Neuronal stem cell (in vitro differentiated cells): ENCODE data around the gene SULT6B1.

ENCODE experiments used
- DNase-seq: peaks from one replicate; pipeline ENCODE4 v3.0.0-alpha.2; 2013; ENCODE audit warnings: low spot score
- H2AFZ ChIP-seq: one replicate; pipeline ENCODE4 v1.6.1; 2013; ENCODE audit warnings: mild to moderate bottlenecking, low read length, inconsistent platforms
- H2AK5ac ChIP-seq: 2 replicates; pipeline ENCODE4 v1.6.1; 2013; ENCODE audit warnings: low read depth, mild to moderate bottlenecking, inconsistent platforms, low read length, moderate library complexity, mixed read lengths
- H2BK120ac ChIP-seq: 2 replicates; pipeline ENCODE4 v1.6.1; 2013; ENCODE audit warnings: low read depth, mild to moderate bottlenecking, inconsistent platforms, low read length, moderate library complexity, mixed read lengths
- H2BK12ac ChIP-seq: one replicate; pipeline ENCODE4 v1.6.1; 2013; ENCODE audit warnings: low read length, inconsistent platforms
- H2BK15ac ChIP-seq: 2 replicates; pipeline ENCODE4 v1.6.1; 2013; ENCODE audit warnings: mild to moderate bottlenecking, low read length, inconsistent platforms, mixed read lengths
- H2BK5ac ChIP-seq: one replicate; pipeline ENCODE4 v1.6.1; 2013; ENCODE audit warnings: inconsistent platforms, mild to moderate bottlenecking, low read length, moderate library complexity
- H3K14ac ChIP-seq: one replicate; pipeline ENCODE4 v1.6.1; 2013; ENCODE audit warnings: low read length, inconsistent platforms
- H3K18ac ChIP-seq: 2 replicates; pipeline ENCODE4 v1.6.1; 2013; ENCODE audit warnings: low read length, inconsistent platforms
- H3K23ac ChIP-seq: 2 replicates; pipeline ENCODE4 v1.6.1; 2013; ENCODE audit warnings: low read depth, mild to moderate bottlenecking, mixed read lengths, low read length, inconsistent platforms; ENCODE audit not compliant: poor library complexity
- H3K27ac ChIP-seq: replicated peaks from 3 replicates; pipeline ENCODE4 v1.5.1; 2013; ENCODE audit warnings: low read length, inconsistent platforms
- H3K27me3 ChIP-seq, 3 experiments: 2 replicates each; pipeline ENCODE4 v1.6.1; 2013; ENCODE audit warnings: low read length in 3 of 3, mild to moderate bottlenecking in 2 of 3, inconsistent platforms in 1 of 3, low read depth in 1 of 3, mixed read lengths in 1 of 3, moderate library complexity in 1 of 3; ENCODE audit not compliant: control insufficient read depth in 3 of 3, insufficient read depth in 3 of 3
- H3K36me3 ChIP-seq, 2 donors: replicated peaks in 1 of 2; 2 replicates each; pipeline ENCODE4 v1.6.1; 2013; ENCODE audit warnings: low read length in 2 of 2; ENCODE audit not compliant: control insufficient read depth in 2 of 2, insufficient read depth in 2 of 2
- H3K4ac ChIP-seq: 2 replicates; pipeline ENCODE4 v1.6.1; 2013; ENCODE audit warnings: inconsistent platforms, mild to moderate bottlenecking, low read length, moderate library complexity
- H3K4me1 ChIP-seq, 2 donors: 1 replicate in 1 of 2; 2 replicates in 1 of 2; pipeline ENCODE4 v1.6.1; 2013; ENCODE audit warnings: low read length in 2 of 2, low read depth in 1 of 2; ENCODE audit not compliant: control insufficient read depth in 2 of 2, insufficient read depth in 1 of 2
- H3K4me2 ChIP-seq: one replicate; pipeline ENCODE4 v1.6.1; 2013; ENCODE audit warnings: mild to moderate bottlenecking, low read length, inconsistent platforms; ENCODE audit not compliant: insufficient read depth, poor library complexity, severe bottlenecking
- H3K4me3 ChIP-seq, 2 donors: 2 replicates each; pipeline ENCODE4 v1.5.1; 2013; ENCODE audit warnings: low read length in 2 of 2, mild to moderate bottlenecking in 2 of 2, inconsistent platforms in 1 of 2, moderate library complexity in 1 of 2
- H3K79me1 ChIP-seq: one replicate; pipeline ENCODE4 v1.6.1; 2013; ENCODE audit warnings: low read depth, mild to moderate bottlenecking, inconsistent platforms, low read length, moderate library complexity
- H3K9ac ChIP-seq: one replicate; pipeline ENCODE4 v1.6.1; 2013; ENCODE audit warnings: mild to moderate bottlenecking, low read depth, low read length, inconsistent platforms; ENCODE audit not compliant: poor library complexity
- H3K9me3 ChIP-seq, 2 donors: replicated peaks in 1 of 2; 2 replicates each; pipeline versions ENCODE3 to v1.6.1; 2013; ENCODE audit warnings: low read length in 2 of 2, mild to moderate bottlenecking in 2 of 2, inconsistent platforms in 1 of 2, low read depth in 1 of 2, mixed read lengths in 1 of 2, moderate library complexity in 1 of 2; ENCODE audit not compliant: control insufficient read depth in 2 of 2, insufficient read depth in 1 of 2
- H4K8ac ChIP-seq: one replicate; pipeline ENCODE4 v1.6.1; 2013; ENCODE audit warnings: low read depth, mild to moderate bottlenecking, inconsistent platforms, low read length, moderate library complexity
- H4K91ac ChIP-seq: one replicate; pipeline ENCODE4 v1.6.1; 2013; ENCODE audit warnings: low read length, low read depth, mild to moderate bottlenecking, inconsistent platforms; ENCODE audit not compliant: poor library complexity
- WGBS, 2 donors: extraction: QIAGEN DNeasy Blood & Tissue Kit; methylation state at CpG; one replicate each; pipeline ENCODE4 v1.1.7; 2013; ENCODE audit warnings: missing lambda C conversion rate in 2 of 2, mixed read lengths in 1 of 2; ENCODE audit not compliant: insufficient read length in 2 of 2, insufficient replicate concordance in 1 of 2; ENCODE audit errors: extremely low coverage in 2 of 2; 5-methylcytosine and 5-hydroxymethylcytosine counted together

SULT6B1 gene

GRCh38 chr2:37191747-37192146 is 3.3 kb upstream of the SULT6B1 start:
- Histone ChIP-seq H3K23ac (no peak overlapping the region), H3K27me3 (no peaks in the 10 kb centered on the region), H2AK5ac (no peak overlapping the region)

DNA sequence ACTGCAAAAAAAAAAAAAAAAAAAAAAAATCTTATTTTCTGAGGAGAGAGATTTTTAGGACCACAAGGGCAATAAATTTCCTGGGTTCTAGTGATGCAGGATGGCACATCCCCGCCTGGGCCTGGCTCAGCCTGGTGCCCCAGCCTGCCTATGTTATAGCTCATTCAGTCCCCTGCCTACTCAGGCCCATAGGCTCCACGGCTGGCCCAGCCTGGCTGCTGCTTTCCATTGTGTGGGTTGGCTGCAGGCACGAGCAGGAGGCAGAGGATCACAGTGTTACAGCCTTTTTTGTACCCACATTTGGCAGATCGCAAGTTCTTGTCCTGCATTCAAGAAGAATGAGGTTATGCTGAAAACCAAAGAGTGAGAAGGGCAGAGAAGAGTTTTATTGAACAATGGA is 2.8 kb upstream of the SULT6B1 start:
- H3K79me1 ChIP-seq, result no peaks in the 10 kb centered on the region
- no peak overlapping the region for H3K14ac ChIP-seq
- H3K36me3 ChIP-seq, result no peaks in the 10 kb centered on the region
- H3K4me3 ChIP-seq, result no peak overlapping the region
- no peaks in the 10 kb centered on the region for H3K9me3 ChIP-seq
- H2BK5ac ChIP-seq, result peak overlapping the region; percentile 35
- DNase-seq, result no peak
- H3K4me2 ChIP-seq, result no peak overlapping the region
- no peak overlapping the region for H4K8ac ChIP-seq
- H3K27ac ChIP-seq, result no peak overlapping the region
- no peak overlapping the region for H2BK120ac ChIP-seq
- H2BK12ac ChIP-seq, result no peak overlapping the region
- no CpG with 5 or more reads among the region's 4 CpGs for WGBS, 2 donors
- no peak overlapping the region for H3K23ac ChIP-seq
- H3K27me3 ChIP-seq, result peaks cover 0 to 1% (median 0%) of the 10 kb centered on the region in 3 experiments
- H4K91ac ChIP-seq, result no peak overlapping the region
- H2AK5ac ChIP-seq, result no peak overlapping the region
- peak overlapping the region; percentile 36 for H2AFZ ChIP-seq
- no peak overlapping the region for H3K4ac ChIP-seq
- H3K9ac ChIP-seq, result peak overlapping the region; percentile 7
- H2BK15ac ChIP-seq, result peak overlapping the region; percentile 10
- peak overlapping the region; percentile 52 for H3K18ac ChIP-seq
- peaks cover 3 to 10% of the 10 kb centered on the region in 2 donors for H3K4me1 ChIP-seq

More at GRCh38 chr2:37191747-37192146, 3.3 kb upstream of the SULT6B1 start:
- Histone ChIP-seq H2BK120ac (no peak overlapping the region), H2BK5ac (peak overlapping the region; percentile 35), H3K4ac (no peak overlapping the region), H2BK12ac (no peak overlapping the region), H3K4me1 (peaks cover 3 to 10% of the 10 kb centered on the region in 2 donors), H2AFZ (peak overlapping the region; percentile 36), H4K91ac (no peak overlapping the region), H3K79me1 (peaks cover 4% of the 10 kb centered on the region), H4K8ac (peak overlapping the region; percentile 29), H3K4me3 (peak overlapping the region in 1 of 2 donors; percentile 63), H2BK15ac (peak overlapping the region; percentile 10), H3K9ac (no peak overlapping the region), H3K9me3 (no peaks in the 10 kb centered on the region), H3K4me2 (no peak overlapping the region), H3K27ac (no peak overlapping the region), H3K14ac (no peak overlapping the region), H3K36me3 (no peaks in the 10 kb centered on the region), H3K18ac (peak overlapping the region; percentile 52)
- DNase-seq, result no peak
- no CpG with 5 or more reads among the region's 6 CpGs for WGBS, 2 donors

DNA sequence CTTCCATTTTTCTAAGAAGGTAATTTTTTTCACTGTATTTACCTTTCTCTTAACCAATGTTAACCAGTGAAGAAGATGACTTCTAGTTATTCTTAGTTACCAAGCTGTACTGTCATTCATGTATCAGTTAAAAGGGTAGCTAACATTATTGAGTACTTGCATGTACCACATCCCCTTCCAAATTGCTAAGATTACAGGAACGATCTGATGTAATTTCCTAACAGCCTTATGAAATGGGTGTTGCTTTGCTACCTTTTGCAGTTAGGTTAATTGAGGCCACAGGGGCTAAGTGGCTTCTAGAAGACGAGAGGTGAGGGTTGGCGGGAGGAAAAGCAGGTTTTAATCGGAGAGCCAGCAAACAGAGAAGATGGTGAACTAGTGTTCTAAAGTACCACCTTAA is 1.8 kb upstream of the SULT6B1 start:
- WGBS, 2 donors, result no CpG with 5 or more reads among the region's 4 CpGs
- Histone ChIP-seq H4K91ac (no peak overlapping the region), H3K23ac (no peak overlapping the region), H3K9ac (no peak overlapping the region), H3K27ac (no peak overlapping the region), H3K4ac (no peak overlapping the region), H3K27me3 (peaks cover 0 to 8% (median 0%) of the 10 kb centered on the region in 3 experiments), H2BK120ac (no peak overlapping the region), H2AK5ac (no peak overlapping the region), H2AFZ (peak overlapping the region; percentile 52), H2BK12ac (no peak overlapping the region), H3K79me1 (no peaks in the 10 kb centered on the region), H3K9me3 (peaks cover 0 to 1% of the 10 kb centered on the region in 2 donors), H4K8ac (no peak overlapping the region), H3K18ac (no peak overlapping the region), H2BK5ac (no peak overlapping the region), H3K14ac (no peak overlapping the region), H2BK15ac (no peak overlapping the region), H3K36me3 (no peaks in the 10 kb centered on the region), H3K4me3 (no peak overlapping the region), H3K4me2 (no peak overlapping the region), H3K4me1 (peaks cover 3 to 10% of the 10 kb centered on the region in 2 donors)
- DNase-seq, result no peak

GRCh38 chr2:37189452-37190153 is 1.1 kb upstream of the SULT6B1 start:
- no peak overlapping the region for H3K14ac ChIP-seq
- no peak overlapping the region for H3K18ac ChIP-seq
- no peaks in the 10 kb centered on the region for H3K79me1 ChIP-seq
- WGBS, 2 donors, result no CpG with 5 or more reads among the region's 6 CpGs
- H4K91ac ChIP-seq, result no peak overlapping the region
- no peaks in the 10 kb centered on the region for H3K36me3 ChIP-seq
- no peak overlapping the region for H2BK15ac ChIP-seq
- H2BK5ac ChIP-seq, result no peak overlapping the region
- DNase-seq, result no peak
- no peak overlapping the region for H3K23ac ChIP-seq
- H3K4me2 ChIP-seq, result no peak overlapping the region
- H3K4me1 ChIP-seq, result peaks cover 3 to 10% of the 10 kb centered on the region in 2 donors
- H3K9ac ChIP-seq, result no peak overlapping the region
- H4K8ac ChIP-seq, result no peak overlapping the region
- H3K9me3 ChIP-seq, result peaks cover 0 to 1% of the 10 kb centered on the region in 2 donors
- H3K4me3 ChIP-seq, result no peak overlapping the region
- no peak overlapping the region for H2AK5ac ChIP-seq
- H3K27ac ChIP-seq, result no peak overlapping the region
- peak overlapping the region; percentile 52 for H2AFZ ChIP-seq
- H3K4ac ChIP-seq, result no peak overlapping the region
- H2BK120ac ChIP-seq, result no peak overlapping the region
- no peak overlapping the region for H2BK12ac ChIP-seq
- peaks cover 0 to 8% (median 0%) of the 10 kb centered on the region in 3 experiments for H3K27me3 ChIP-seq
